ENCODE data around the gene KLHL30.

GRCh38 chr2:238173692-238174091, 35.2 kb downstream of the KLHL30 start:
- TF ChIP-seq CTCF (IDR thresholded peaks at IDR 0.05) (no peak), POLR2AphosphoS5 (IDR thresholded peaks at IDR 0.05) (no peak), POLR2A (IDR thresholded peaks at IDR 0.05) (no peak)

All from breast epithelium (tissue), 3 donors.